Measurements from ENCODE around the gene ARID3A.

Gene ARID3A

DNA sequence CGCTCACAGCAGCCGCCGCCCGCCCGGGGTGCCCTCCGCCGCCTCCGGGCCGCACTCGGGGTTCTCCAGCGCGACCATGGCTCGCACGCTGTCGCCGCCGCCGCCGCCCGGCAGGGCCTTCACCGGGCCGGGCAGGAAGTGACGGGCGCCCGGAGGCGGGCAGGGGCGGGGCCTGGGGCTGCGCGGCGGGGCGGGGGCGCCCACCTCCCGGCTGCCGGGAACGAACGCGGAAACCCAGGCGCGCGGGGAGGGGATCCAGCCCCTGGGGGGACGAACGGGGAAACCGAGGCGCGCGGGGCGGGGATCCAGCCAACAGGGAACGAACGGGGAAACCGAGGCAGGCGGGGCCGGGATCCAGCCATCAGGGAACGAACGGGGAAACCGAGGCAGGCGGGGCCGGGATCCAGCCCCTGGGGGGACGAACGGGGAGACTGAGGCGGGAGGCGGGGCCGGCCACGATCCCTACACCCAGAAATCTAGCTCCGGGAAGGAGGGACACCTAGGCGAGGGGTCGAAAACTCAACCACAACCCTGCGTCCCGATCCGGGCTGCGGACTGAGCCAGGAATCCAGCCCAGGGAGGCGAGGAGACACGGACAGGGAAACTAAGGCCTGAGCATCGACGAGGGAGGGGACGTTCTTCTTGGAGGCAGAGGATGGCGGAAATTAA is 12.6 kb upstream of the ARID3A start, which contains the start of gene R3HDM4:
Gene R3HDM4, minus strand, starts transcription at position 140 of the 669 bp plus-strand sequence. Its CDS starts 62 bp downstream, at position 78.
- peak; percentile 30 for DNase-seq (ENCODE audit: low spot score)

DNA sequence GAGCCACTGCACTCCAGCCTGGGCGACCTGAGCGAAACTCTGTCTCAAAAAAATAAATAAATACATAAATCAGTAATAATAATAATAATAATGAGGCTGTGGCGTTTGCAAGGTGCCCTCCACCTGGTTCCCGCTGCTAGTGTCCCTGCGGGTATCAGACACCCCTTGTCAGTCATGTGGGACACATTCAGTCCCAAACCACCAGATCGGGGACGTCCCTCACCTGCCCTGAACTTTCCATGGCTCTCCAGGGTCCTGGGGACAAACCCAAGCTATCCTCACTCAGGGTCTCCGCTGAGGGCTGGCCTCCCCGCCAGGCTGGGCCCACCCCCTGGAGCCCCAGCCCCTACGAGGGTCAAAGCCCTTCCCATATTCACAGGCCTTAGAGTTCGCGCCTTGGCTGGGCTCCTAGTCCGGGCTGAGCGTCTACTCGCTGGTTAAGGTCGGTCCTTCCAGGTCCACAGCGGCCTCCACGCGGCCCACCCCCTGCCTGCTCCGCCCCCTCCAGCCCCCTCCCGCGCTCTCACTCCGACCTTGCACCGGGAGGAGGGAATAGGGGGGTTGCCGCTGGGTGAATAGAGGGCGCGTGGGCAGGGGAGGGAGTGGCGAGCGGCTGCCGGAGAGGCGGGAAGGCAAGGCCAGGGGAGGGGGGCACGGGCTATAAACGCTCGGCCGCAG is 9.1 kb upstream of the ARID3A start:
- no peak for DNase-seq (ENCODE audit: low spot score)

DNA sequence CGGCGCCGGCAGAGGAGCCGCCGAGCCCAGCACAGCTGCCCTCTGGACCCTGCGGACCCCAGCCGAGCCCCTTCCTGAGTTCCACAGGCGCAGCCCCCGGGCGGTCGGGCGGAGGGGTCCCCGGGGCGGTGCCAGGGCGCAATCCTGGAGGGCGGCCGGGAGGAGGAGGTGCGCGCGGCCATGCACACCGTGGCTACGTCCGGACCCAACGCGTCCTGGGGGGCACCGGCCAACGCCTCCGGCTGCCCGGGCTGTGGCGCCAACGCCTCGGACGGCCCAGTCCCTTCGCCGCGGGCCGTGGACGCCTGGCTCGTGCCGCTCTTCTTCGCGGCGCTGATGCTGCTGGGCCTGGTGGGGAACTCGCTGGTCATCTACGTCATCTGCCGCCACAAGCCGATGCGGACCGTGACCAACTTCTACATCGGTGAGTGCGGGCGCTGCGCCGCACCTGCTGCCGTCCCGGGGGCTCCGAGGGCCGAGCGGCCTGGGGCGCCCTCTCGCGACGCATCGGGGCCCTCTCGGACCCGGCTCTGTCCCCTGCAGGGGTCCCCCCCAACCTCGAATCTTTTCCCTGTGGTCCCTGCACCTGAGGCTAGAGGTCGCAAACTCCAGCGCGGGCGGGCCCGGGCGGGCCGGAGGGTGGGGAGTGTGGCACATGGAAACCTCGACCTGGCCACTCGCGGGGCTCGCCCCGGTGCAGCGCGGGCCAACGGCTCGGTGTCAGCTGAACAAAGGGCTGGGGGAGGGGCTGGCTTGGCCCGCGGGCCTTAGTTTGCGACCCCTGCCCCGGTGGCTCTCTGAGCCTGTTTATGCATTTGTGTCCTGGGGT is 8.3 kb upstream of the ARID3A start, which contains the start of gene KISS1R:
Gene KISS1R, plus strand, starts transcription at position 11 of the 829 bp plus-strand sequence. Its CDS starts 170 bp downstream, at position 181.
- DNase-seq (ENCODE audit: low spot score): no peak

DNA sequence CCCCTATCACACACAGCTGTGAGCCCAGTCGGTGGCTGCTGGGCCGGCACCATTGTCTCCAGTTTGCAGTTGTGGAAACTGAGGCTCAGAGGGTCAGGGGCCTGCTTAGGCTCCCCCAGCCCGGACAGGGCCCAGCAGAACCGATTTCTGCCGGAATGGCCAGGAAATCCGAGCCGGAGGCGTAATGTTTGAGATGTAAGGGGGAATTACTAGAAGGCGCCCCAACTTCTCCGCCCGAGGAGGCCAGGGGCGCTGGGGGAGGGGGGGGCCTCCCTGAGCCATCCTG is 7.7 kb upstream of the ARID3A start:
- no peak for DNase-seq (ENCODE audit: low spot score)

DNA sequence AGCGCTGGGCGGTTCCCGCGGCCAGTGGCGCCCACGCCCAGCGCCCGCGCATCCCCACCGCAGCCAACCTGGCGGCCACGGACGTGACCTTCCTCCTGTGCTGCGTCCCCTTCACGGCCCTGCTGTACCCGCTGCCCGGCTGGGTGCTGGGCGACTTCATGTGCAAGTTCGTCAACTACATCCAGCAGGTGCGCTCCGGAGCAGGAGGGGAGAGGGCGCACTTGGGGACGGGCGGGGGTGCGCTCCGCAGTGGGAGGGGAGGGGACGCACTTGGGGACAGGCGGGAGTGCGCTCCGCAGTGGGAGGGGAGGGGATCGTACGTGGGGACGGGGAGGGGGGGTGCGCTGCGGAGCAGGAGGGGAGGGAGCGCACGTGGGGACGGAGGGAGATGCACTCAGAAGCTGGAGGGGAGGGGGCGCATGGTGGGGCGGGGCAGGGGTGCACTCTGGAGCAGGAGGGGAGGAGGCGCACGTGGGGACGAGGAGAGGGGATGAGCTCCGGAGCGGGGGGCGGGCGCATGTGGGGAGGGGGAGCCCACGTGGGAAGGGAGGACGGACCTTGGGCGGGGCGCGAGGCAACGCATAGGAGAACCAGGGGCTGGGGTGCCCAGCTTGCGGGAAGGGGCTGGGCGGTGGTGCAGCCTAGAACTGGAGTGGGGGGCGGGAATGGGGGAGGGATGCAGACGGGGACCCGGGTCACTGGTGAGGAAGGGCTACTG is 7.2 kb upstream of the ARID3A start:
- no peak for DNase-seq (ENCODE audit: low spot score)

DNA sequence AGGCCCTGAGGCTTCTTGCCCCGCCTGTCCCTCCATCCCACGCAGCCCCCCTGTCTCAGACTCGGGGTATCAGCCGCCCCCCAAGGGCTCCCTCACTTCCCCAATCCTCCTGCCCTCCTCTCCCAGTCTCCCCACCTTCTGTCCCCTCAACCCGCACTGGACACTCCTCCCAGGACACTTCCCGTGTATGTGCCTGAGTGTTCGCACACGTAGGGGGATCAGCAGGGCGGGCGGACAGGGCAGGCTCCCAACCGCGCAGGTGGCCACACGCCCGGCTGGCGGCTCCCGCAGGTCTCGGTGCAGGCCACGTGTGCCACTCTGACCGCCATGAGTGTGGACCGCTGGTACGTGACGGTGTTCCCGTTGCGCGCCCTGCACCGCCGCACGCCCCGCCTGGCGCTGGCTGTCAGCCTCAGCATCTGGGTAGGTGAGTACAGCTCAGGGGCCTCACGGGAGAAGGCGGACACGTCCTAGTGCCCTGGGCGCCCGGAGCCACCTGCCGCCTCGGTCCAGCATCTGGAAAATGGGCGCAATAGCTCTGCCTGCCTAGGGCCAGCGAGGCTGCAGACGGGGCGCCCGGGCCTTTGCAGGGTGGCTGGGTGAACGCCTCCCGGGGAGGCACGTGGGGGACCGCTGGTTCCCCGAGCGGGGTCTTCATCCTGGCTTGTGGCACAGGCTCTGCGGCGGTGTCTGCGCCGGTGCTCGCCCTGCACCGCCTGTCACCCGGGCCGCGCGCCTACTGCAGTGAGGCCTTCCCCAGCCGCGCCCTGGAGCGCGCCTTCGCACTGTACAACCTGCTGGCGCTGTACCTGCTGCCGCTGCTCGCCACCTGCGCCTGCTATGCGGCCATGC is 6.4 kb upstream of the ARID3A start:
- no peak for DNase-seq (ENCODE audit: low spot score)

DNA sequence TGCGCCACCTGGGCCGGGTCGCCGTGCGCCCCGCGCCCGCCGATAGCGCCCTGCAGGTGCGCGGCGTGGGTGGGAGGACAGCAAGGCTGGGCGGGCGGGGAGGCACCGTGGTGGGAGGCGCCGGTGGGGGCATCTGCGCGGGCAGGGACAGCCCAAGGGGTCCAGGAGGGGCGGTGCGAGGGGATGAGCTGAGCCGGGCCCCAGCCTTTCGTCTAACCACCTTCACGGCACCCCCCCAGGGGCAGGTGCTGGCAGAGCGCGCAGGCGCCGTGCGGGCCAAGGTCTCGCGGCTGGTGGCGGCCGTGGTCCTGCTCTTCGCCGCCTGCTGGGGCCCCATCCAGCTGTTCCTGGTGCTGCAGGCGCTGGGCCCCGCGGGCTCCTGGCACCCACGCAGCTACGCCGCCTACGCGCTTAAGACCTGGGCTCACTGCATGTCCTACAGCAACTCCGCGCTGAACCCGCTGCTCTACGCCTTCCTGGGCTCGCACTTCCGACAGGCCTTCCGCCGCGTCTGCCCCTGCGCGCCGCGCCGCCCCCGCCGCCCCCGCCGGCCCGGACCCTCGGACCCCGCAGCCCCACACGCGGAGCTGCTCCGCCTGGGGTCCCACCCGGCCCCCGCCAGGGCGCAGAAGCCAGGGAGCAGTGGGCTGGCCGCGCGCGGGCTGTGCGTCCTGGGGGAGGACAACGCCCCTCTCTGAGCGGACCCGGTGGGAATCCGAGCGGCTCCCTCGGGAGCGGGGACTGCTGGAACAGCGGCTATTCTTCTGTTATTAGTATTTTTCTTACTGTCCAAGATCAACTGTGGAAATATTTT is 5.6 kb upstream of the ARID3A start:
- no peak for DNase-seq (ENCODE audit: low spot score)

DNA sequence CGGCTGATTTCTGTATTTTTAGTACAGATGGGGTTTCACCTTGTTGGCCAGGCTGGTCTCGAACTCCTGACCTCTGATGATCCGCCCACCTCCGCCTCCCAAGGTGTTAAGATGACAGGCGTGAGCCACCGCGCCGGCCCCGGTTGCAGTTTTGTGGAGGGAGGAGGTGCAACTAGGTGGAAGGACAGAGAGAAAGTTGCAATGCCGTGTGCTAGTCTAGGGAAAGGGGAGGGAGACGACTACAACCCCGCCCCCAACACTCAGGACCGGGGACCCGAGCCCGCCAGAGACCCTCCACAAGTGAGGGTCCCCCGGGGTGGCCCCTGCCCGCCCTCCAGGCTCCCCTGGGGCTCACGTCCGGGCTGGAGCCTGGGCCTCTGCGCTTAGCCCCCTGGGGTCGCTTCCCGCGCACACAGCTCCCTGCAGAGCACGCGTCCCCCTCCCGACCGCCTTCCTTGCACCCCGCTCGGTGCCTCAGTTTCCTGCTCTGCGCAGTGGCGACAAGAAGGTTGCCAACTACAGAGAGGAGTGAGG is 1.2 kb upstream of the ARID3A start:
- DNase-seq (ENCODE audit: low spot score): no peak

DNA sequence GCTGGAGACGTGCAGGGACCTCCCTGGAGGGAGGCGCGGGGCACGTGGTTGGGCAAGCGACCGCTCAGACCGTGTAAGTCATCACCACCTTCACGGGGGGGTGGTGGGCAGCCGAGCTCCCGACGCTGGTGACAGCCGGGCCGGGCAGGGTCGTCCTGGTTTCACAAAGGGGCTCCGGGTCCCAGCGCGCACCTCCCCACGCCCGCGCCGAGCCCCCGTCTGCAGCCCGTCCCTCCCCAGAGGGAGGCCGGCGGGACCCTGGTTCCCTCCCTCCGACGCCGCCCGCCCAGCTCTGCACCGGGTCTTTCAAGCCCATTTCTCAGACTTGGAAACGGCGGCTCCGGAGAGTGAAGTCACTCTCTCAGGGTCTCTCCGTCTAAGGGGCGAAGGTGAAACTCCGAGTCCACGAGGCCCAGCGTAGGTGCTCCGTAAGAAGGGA is 729 bp upstream of the ARID3A start:
- DNase-seq (ENCODE audit: low spot score): no peak

DNA sequence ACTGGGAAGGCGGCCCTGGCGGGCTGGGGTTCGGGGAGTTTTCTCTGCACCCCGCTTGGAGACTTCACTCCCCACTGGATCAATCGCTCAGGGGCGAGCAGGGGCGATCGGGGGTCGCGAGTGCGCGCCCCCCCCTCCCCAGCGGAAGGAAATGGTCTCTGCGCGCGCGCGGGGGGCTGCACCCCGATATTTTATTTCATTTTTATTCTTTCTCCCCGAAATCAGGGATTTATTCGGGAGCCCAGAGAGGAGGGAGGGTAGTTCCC is 421 bp downstream of the ARID3A start:
- no peak for DNase-seq (ENCODE audit: low spot score)

DNA sequence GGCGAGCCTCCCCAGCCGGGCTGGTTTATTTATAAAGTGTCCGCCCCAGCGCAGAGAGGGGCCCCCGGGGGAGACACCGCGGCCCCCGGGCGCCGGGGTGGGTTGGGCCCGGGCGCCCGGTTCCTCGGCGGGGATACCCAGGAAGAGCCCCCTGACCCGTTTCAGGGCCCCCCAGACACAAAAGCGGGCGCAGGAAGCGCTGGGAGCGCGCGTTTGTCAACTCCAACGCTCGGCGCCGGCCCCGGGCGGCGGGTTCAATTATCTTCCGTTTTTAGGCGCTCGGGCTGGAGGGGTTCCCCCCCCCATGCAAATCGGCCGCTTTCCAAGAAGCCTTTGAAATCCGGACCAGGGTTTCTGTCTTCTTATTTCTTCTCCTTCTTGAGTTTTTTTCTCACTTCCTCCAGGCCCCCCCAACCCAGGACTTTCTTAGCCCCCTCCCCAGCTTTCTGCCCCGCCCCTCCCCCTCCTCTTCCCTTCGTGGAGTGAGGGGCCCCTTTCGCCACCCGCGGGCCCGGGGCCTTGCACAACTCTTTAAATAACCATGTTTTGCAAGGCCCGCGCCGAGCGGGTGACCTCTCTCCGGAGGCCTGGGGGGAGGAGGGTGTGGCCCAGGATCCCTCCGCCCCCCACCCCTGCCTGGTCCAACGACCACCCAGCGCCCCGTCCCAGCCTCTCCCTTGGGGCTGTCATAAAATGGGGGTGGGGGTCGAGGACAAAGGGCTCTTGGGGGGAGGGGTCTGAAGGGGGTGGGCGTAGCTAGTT is 935 bp downstream of the ARID3A start:
- DNase-seq (ENCODE audit: low spot score): peak; percentile 32

DNA sequence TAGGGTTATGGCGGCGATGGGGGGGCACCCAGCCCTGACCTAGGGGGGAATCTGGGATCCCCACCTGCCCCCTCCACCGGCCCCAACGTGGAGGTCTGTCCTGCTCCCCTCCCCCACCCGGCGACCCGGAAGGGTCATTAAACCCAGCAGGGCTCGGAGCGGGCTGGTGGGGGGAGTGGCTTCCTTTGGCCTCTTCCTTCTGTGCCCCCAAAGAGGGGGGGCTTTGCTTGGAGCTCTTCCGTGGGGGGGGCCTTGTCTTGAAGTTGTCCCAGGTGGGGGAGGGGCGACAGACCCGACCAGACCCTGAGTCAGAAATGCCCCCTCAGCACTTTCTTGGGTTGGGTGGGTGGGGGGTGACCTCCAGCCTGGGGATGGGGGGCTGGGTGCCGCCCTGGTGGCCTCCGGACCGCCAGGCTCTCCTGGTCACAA is 1.5 kb downstream of the ARID3A start:
- no peak for DNase-seq (ENCODE audit: low spot score)

DNA sequence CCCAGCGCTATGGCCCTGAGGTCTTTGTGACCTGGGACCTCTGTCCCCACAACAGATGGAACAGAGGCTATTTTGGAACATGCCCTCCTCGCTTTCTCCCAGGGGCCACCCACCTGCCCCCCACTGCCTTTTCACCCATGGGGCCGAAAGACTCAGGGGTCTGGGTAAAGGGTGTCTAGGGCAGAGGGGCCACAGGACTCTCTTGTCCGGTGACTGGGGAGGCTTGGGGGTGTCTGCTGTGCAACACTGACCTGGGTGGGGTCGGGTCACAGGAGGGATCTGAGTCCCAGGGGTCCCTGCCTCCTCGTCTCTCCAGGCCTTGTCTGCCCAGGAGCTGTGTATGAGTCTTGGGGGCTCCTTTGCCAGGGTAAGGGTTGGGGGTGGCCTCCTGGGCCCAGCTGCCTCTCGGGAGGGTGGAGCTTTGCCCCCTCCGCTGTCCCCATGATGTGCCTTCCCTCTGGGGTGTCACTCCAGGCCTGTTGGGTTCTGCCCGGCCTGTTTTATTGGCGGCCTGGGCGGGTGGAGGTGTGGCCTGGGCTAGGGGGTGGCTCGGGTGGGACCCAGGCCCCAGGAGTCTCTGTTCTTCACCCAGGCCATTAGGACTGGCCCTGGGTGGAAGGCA is 2.1 kb downstream of the ARID3A start:
- DNase-seq (ENCODE audit: low spot score): no peak

DNA sequence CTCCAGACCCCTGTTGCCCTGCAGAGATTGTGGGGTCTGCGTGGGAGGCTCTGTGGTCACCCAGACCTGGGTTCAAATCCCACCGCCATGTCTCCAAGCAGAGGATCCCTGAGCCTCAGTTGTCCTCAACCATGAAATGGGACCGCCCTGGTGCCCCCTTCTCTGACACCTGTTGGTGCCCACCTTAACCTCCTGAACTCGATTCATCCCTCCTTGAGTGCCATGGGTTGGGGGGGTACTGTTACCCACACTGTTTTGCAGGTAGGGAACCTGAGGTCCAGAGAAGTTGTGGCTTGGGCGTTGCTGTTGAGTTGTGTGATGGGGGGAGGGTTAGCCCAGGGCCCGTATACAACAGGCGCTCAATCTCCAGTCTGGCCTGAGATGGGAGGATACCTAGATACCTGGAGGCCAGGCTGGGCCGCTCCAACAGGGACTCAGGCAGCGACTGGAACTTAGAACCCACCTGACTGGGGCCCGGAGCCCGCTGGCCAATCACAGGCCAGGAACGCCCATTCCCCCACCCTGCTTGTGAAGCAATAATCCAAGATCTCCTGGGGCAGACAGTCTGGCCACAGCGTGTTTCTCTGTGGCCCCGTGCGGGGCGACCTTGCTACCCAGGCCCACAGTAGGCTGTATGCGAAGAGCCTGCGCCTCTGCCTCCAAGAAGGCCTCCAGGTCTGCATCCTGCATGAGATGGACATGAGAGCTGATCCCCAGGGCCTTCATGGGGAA is 2.8 kb downstream of the ARID3A start:
- no peak for DNase-seq (ENCODE audit: low spot score)

DNA sequence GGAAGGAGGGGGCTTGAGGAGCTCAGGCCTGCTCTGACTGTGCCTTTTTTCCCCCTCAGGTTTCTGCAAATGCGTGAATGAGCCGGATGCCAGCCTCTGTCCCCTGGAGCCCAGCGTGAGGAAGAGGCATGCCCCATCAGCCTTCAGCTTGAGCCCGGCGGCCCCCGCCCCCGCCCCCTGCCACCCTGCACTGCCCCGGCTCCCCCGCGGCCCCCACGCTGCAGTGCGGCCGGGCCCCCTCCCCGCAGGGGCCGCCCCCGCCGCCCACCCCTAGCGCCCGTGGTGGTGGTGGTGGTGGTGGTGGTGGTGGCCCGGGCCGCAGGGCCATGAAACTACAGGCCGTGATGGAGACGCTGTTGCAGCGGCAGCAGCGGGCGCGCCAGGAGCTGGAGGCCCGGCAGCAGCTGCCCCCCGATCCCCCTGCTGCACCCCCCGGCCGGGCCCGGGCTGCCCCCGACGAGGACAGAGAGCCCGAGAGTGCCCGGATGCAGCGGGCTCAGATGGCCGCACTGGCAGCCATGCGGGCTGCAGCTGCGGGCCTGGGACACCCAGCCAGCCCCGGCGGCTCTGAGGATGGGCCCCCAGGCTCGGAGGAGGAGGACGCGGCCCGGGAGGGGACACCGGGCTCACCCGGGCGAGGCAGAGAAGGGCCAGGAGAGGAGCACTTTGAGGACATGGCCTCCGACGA is 3.5 kb downstream of the ARID3A start:
- DNase-seq (ENCODE audit: low spot score): no peak

DNA sequence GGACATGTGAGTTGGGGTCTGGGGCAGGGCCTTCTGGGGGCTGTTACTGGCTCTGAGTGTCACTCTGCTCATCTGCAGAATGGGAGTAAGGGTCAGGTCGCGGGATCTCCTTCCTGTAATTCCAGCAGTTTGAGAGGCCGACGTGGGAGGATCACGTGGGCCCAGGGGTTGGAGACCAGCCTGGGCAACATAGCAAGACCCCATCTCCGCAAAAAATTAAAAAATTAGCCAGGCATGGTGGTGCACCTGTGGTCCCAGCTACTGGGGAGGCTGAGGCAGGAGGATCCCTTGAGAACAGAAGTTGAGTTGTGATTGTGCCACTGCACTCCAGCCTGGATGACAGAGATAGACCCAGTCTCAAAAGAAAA is 4.0 kb downstream of the ARID3A start:
- no peak for DNase-seq (ENCODE audit: low spot score)

DNA sequence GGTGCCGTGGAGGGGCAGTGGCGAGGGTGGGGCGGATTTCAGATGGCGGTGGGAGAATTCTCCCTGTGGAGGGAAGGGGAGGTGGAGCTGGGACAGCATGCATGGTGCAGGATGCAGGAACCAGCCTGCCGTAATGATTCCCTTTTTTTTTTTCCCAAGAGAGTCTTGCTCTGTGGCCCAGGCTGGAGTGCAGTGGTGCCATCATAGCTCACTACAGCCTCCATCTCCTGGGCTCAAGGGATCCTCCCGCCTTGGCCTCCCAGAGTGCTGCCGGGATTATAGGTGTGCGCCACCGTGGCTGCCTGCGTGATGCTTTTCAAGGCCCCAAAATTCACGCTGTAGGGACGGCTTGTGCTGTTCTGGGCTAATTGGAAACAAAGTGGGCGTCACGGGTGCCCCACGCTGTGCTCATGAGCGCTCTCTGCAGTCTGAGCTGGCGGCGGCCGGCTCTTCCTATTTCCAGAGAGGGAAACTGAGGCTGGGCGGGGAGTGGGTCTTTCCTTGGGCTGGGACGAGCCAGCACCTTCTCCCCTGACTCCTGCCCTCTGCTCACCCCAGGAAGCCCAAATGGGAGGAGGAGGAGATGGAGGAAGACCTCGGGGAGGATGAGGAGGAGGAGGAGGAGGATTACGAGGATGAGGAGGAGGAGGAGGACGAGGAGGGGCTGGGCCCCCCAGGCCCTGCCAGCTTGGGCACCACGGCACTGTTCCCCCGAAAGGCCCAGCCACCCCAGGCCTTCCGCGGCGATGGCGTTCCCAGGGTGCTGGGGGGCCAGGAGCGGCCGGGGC is 6.2 kb downstream of the ARID3A start:
- no peak for DNase-seq (ENCODE audit: low spot score)

Data from pons (tissue), 1 donor.